ENCODE data around the gene CORO2A. TPM values are rescaled to one million over a fixed set of nuclear protein-coding genes. Genes with fewer than 3 reads are reported as not detected.
A peak's percentile ranks its signal among the peaks of the same experiment; 100 is the strongest.
"Not testable (repeated sequence)": the region's sequence is repeated elsewhere in the genome, so short reads cannot be mapped to it uniquely, and the experiment has no call there.

CORO2A gene
- total and polyA plus RNA-seq, 3 experiments from 2014 or later = 5.1 to 11.9 (median 5.1) TPM

- Histone ChIP-seq H3K9me3 (ENCODE audit: low read length) (no peaks in the 10 kb centered on the region), H3K27ac (ENCODE audit: low read depth, low read length) (peak overlapping the region; percentile 47), H3K27me3 (ENCODE audit: insufficient read depth, low read length, poor library complexity, severe bottlenecking) (no peaks in the 10 kb centered on the region), H3K4me3 (ENCODE audit: low read length) (no peak overlapping the region), H3K36me3 (ENCODE audit: insufficient read depth, low read length) (no peaks in the 10 kb centered on the region), H3K4me1 (ENCODE audit: insufficient read depth, low read length) (no peaks in the 10 kb centered on the region)
- POLR2A ChIA-PET = no interaction called here
- Mint-ChIP-seq H3K9me3 (no peaks in the 10 kb centered on the region), H3K4me3 (no peak overlapping the region), H3K4me1 (peaks cover 39 to 60% (median 44%) of the 10 kb centered on the region in 3 donors), H3K27me3 (no peaks in the 10 kb centered on the region), H3K36me3 (peaks cover 0 to 6% (median 3%) of the 10 kb centered on the region in 3 donors), H3K27ac (peak overlapping the region in 3 of 8 donors; percentile 37 to 61 (median 61))
- CTCF ChIA-PET = no interaction called here
- no peak for DNase-seq
Observed at GRCh38 chr9:98181746-98182068, 10.7 kb downstream of the CORO2A start.

DNA sequence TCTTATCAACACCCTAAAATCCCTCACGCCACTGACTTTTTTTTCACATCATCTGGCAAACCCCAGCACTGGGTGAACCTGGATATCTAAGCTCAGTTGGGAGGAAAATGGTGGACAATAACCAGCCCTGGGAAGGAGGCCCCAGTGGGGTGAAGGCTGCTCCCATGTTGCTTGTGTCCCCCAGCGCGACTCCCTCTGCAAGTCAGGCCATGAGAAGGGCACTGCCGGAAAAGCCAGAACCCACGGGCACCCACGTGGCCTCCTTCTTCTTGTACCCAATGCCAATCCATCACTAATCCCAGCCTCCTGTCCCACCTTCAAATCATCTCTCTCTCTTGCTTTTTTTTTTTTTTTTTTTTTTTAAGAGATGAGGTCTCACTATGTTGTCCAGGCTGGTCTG lies 11.4 kb downstream of the CORO2A start:
- H3K4me1 ChIP-seq (ENCODE audit: insufficient read depth, low read length) = no peaks in the 10 kb centered on the region
- POLR2A ChIA-PET = no interaction called here

DNA sequence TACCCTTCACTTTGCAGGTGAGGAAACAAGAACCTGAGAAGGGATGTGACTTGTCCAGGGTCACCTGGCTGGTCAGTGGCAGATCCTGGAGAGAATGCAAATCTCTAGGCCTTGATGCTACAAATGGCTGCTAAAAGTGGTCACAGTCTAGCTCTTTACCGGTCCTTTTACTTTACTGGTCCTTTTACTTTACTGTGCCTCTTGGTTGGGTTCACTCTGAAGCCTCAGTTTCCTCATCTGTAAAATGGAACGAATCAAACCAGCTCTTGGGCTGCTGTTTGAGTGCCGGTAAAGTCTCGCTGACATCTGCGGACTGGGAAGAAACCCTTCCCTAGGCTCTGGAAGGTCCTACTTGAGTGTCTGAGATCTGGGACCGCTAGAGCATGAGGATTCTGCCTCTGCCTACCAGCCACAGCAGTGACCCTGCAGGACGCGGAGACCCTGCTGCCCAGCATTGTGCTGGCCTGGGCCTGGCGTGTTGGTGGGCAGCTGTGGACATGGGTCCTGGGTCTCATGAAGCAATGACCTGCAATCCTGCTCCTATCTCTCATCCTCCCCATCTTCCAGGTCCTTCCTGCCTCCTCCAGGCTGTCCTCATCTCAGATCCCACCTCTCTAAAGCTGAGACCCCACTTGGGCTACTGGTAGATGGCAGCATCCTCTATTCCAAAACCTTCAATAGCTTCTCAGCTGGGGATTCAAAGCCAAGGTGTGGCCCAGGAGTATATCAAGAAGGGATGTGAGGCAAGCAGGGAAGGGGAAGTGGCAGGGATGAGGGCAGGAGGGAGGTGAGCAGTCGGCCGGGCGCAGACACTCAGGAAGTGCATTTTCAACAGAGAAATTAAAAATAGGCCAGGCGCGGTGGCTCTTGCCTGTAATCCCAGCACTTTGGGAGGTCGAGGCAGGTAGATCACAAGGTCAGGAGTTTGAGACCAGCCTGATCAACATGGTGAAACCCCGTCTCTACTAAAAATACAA lies 13.3 kb downstream of the CORO2A start:
- H3K27ac ChIP-seq (ENCODE audit: low read depth, low read length) = no peak overlapping the region
- H3K9me3 ChIP-seq (ENCODE audit: low read length) = no peaks in the 10 kb centered on the region
- DNase-seq = no peak
- Mint-ChIP-seq H3K27ac (peak overlapping the region in 4 of 8 donors; percentile 2 to 78 (median 26)), H3K4me3 (no peak overlapping the region), H3K9me3 (no peaks in the 10 kb centered on the region), H3K27me3 (no peaks in the 10 kb centered on the region), H3K36me3 (peaks cover 0 to 8% (median under 1%) of the 10 kb centered on the region in 3 donors), H3K4me1 (peaks cover 37 to 48% (median 39%) of the 10 kb centered on the region in 3 donors)
- no peaks in the 10 kb centered on the region for H3K36me3 ChIP-seq (ENCODE audit: insufficient read depth, low read length)
- no peak overlapping the region for H3K4me3 ChIP-seq (ENCODE audit: low read length)
- POLR2A ChIA-PET = interaction anchor here (0.5 kb wide), 1 partner anchor 78 kb away, joined by 4 read pairs; no protein-coding TSS in a partner anchor
- H3K27me3 ChIP-seq (ENCODE audit: insufficient read depth, low read length, poor library complexity, severe bottlenecking) = no peaks in the 10 kb centered on the region
- CTCF ChIA-PET = interaction anchor here (0.6 to 1.3 kb wide), 4 partner anchors 9 to 58 kb away, joined by 3 read pairs; no protein-coding TSS in a partner anchor
- H3K4me1 ChIP-seq (ENCODE audit: insufficient read depth, low read length) = no peaks in the 10 kb centered on the region

More for the DNA sequence above, 11.4 kb downstream of the CORO2A start:
- peak overlapping the region in 2 of 8 donors; percentile 34 to 55 for H3K27ac Mint-ChIP-seq
- Histone ChIP-seq H3K27ac (ENCODE audit: low read depth, low read length) (no peak overlapping the region), H3K36me3 (ENCODE audit: insufficient read depth, low read length) (no peaks in the 10 kb centered on the region), H3K4me3 (ENCODE audit: low read length) (no peak overlapping the region), H3K27me3 (ENCODE audit: insufficient read depth, low read length, poor library complexity, severe bottlenecking) (no peaks in the 10 kb centered on the region), H3K9me3 (ENCODE audit: low read length) (no peaks in the 10 kb centered on the region)
- CTCF ChIA-PET = no interaction called here
- H3K4me1 Mint-ChIP-seq = peaks cover 41 to 64% (median 48%) of the 10 kb centered on the region in 3 donors
- H3K27me3 Mint-ChIP-seq = no peaks in the 10 kb centered on the region
- no peak overlapping the region for H3K4me3 Mint-ChIP-seq
- no peaks in the 10 kb centered on the region for H3K9me3 Mint-ChIP-seq
- DNase-seq = no peak
- H3K36me3 Mint-ChIP-seq = peaks cover 0 to 8% (median 3%) of the 10 kb centered on the region in 3 donors

- Histone ChIP-seq H3K4me1 (ENCODE audit: insufficient read depth, low read length) (no peaks in the 10 kb centered on the region), H3K27me3 (ENCODE audit: insufficient read depth, low read length, poor library complexity, severe bottlenecking) (no peaks in the 10 kb centered on the region), H3K27ac (ENCODE audit: low read depth, low read length) (no peak overlapping the region), H3K4me3 (ENCODE audit: low read length) (no peak overlapping the region), H3K9me3 (ENCODE audit: low read length) (no peaks in the 10 kb centered on the region), H3K36me3 (ENCODE audit: insufficient read depth, low read length) (no peaks in the 10 kb centered on the region)
- peaks cover 0 to 6% (median 1%) of the 10 kb centered on the region in 3 donors for H3K36me3 Mint-ChIP-seq
- CTCF ChIA-PET = no interaction called here
- H3K9me3 Mint-ChIP-seq = no peaks in the 10 kb centered on the region
- H3K27me3 Mint-ChIP-seq = no peaks in the 10 kb centered on the region
- H3K4me3 Mint-ChIP-seq = no peak overlapping the region
- peak overlapping the region in 6 of 8 donors; percentile 57 to 91 (median 66) for H3K27ac Mint-ChIP-seq
- POLR2A ChIA-PET = no interaction called here
- peaks cover 30 to 39% (median 35%) of the 10 kb centered on the region in 3 donors for H3K4me1 Mint-ChIP-seq
- DNase-seq = no peak
Observed at GRCh38 chr9:98176391-98177259, 15.8 kb downstream of the CORO2A start.

DNA sequence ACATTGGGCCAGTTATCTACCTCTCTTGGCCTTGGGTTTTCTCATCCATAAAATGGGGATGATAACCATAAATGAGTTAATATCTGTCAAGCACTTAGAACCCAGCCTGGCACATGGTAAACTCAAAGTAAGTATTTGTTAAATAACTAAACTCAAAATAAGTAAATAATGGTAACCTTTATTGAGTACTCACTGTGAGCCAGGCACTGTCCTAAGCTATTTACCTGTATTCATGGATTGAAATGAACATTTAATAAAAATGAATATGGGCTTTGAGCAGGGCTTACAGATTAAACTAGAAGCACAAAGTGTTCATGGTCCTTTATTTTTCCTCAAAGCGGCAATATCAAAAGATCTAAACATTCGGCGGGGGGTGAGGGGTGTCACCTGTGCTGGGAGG lies 16.7 kb downstream of the CORO2A start:
- H3K27ac ChIP-seq (ENCODE audit: low read depth, low read length) = no peak overlapping the region
- CTCF ChIA-PET = no interaction called here
- H3K36me3 Mint-ChIP-seq = peaks cover 0 to 6% (median 1%) of the 10 kb centered on the region in 3 donors

GRCh38 chr9:98175028-98175569 lies 17.3 kb downstream of the CORO2A start:
- peak overlapping the region in 3 of 8 donors; percentile 7 to 77 (median 27) for H3K27ac Mint-ChIP-seq
- no peaks in the 10 kb centered on the region for H3K27me3 Mint-ChIP-seq
- Histone ChIP-seq H3K4me1 (ENCODE audit: insufficient read depth, low read length) (peaks cover 2% of the 10 kb centered on the region), H3K27me3 (ENCODE audit: insufficient read depth, low read length, poor library complexity, severe bottlenecking) (no peaks in the 10 kb centered on the region), H3K27ac (ENCODE audit: low read depth, low read length) (no peak overlapping the region), H3K36me3 (ENCODE audit: insufficient read depth, low read length) (no peaks in the 10 kb centered on the region), H3K4me3 (ENCODE audit: low read length) (no peak overlapping the region), H3K9me3 (ENCODE audit: low read length) (no peaks in the 10 kb centered on the region)
- no peaks in the 10 kb centered on the region for H3K9me3 Mint-ChIP-seq
- peaks cover 31 to 38% (median 37%) of the 10 kb centered on the region in 3 donors for H3K4me1 Mint-ChIP-seq
- H3K4me3 Mint-ChIP-seq = no peak overlapping the region
- POLR2A ChIA-PET = no interaction called here
- CTCF ChIA-PET = no interaction called here
- no peak for DNase-seq
- H3K36me3 Mint-ChIP-seq = peaks cover 0 to 4% (median 1%) of the 10 kb centered on the region in 3 donors

More for the DNA sequence above, 16.7 kb downstream of the CORO2A start:
- no peaks in the 10 kb centered on the region for H3K36me3 ChIP-seq (ENCODE audit: insufficient read depth, low read length)
- H3K9me3 Mint-ChIP-seq = no peaks in the 10 kb centered on the region
- peaks cover 31 to 40% (median 37%) of the 10 kb centered on the region in 3 donors for H3K4me1 Mint-ChIP-seq
- no peaks in the 10 kb centered on the region for H3K9me3 ChIP-seq (ENCODE audit: low read length)
- POLR2A ChIA-PET = no interaction called here
- H3K27me3 Mint-ChIP-seq = no peaks in the 10 kb centered on the region
- H3K4me3 Mint-ChIP-seq = no peak overlapping the region
- no peaks in the 10 kb centered on the region for H3K4me1 ChIP-seq (ENCODE audit: insufficient read depth, low read length)
- peak overlapping the region in 4 of 8 donors; percentile 27 to 77 (median 74) for H3K27ac Mint-ChIP-seq
- no peaks in the 10 kb centered on the region for H3K27me3 ChIP-seq (ENCODE audit: insufficient read depth, low read length, poor library complexity, severe bottlenecking)
- DNase-seq = no peak
- no peak overlapping the region for H3K4me3 ChIP-seq (ENCODE audit: low read length)

DNA sequence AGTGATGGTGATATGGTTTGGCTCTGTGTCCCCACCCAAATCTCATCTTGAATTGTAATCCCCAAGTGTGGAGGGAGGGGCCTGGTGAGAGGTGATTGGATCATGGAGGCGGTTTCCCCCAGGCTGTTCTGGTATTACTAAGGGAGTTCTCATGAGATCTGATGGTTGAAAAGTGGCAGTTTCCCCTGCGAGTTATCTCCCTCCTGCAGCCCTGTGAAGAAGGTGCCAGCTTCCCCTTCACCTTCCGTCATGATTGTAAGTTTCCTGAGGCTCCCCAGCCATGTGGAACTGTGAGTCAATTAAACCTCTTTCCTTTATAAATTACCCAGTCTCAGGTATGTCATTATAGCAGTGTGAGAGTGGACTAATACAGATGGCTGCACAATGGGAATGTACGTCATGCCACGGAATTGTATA lies 17.9 kb downstream of the CORO2A start:
- POLR2A ChIA-PET; H3K27me3 Mint-ChIP-seq; H3K9me3 Mint-ChIP-seq; H3K27ac ChIP-seq (ENCODE audit: low read depth, low read length); DNase-seq; H3K4me3 ChIP-seq (ENCODE audit: low read length); H3K36me3 ChIP-seq (ENCODE audit: insufficient read depth, low read length); H3K4me1 ChIP-seq (ENCODE audit: insufficient read depth, low read length); H3K27me3 ChIP-seq (ENCODE audit: insufficient read depth, low read length, poor library complexity, severe bottlenecking); H3K36me3 Mint-ChIP-seq; H3K4me3 Mint-ChIP-seq; H3K9me3 ChIP-seq (ENCODE audit: low read length): not testable (repeated sequence)
- CTCF ChIA-PET = interaction anchor here (0.7 kb wide), 1 partner anchor 97 kb away, joined by 3 read pairs; no protein-coding TSS in a partner anchor
- H3K4me1 Mint-ChIP-seq = peaks cover 34 to 39% (median 39%) of the 10 kb centered on the region in 3 donors
- peak overlapping the region in 4 of 8 donors; percentile 10 to 66 (median 24) for H3K27ac Mint-ChIP-seq
